GM18951 (cell line): ENCODE data around the gene HOXC5.
A peak's percentile ranks its signal among the peaks of the same experiment; 100 is the strongest.

Source experiments
- POLR2A ChIP-seq: IDR thresholded peaks from 4 replicates; pipeline ENCODE4 v1.6.1; 2011; ENCODE audit warnings: mild to moderate bottlenecking; ENCODE audit not compliant: insufficient read length, insufficient read depth; ENCODE audit errors: extremely low read depth
- in situ Hi-C: fragments of 300-500 bp; cut with MboI; formaldehyde crosslinking; loops from one replicate; pipeline ENCODE4 v1.12.0; 2022; ENCODE audit warnings: low sequenced_read_pairs, mixed read lengths, inconsistent platforms; ENCODE audit not compliant: unreplicated experiment

Gene HOXC5

GRCh38 chr12:54048406-54049093 is 15.7 kb downstream of the HOXC5 start:
- in situ Hi-C loops = no loop called here
- TF ChIP-seq POLR2A = no peak

- TF ChIP-seq POLR2A = no peak
- in situ Hi-C loops = no loop called here
Observed at GRCh38 chr12:54049108-54049507, 16.3 kb downstream of the HOXC5 start.

GRCh38 chr12:54050482-54050810 is 17.6 kb downstream of the HOXC5 start:
- in situ Hi-C loops = no loop called here

GRCh38 chr12:54051026-54051842 is 18.4 kb downstream of the HOXC5 start:
- no peak for TF ChIP-seq POLR2A
- in situ Hi-C loops = no loop called here

More at GRCh38 chr12:54050482-54050810, 17.6 kb downstream of the HOXC5 start:
- no peak for TF ChIP-seq POLR2A

- in situ Hi-C loops = no loop called here
- no peak for TF ChIP-seq POLR2A
Observed at GRCh38 chr12:54051874-54052437, 19.1 kb downstream of the HOXC5 start.

- TF ChIP-seq POLR2A = no peak
- in situ Hi-C loops = no loop called here
Observed at GRCh38 chr12:54052438-54053002, 19.7 kb downstream of the HOXC5 start.

- TF ChIP-seq POLR2A = peak; percentile 85
- in situ Hi-C loops = no loop called here
Observed at GRCh38 chr12:54053003-54053750, 20.3 kb downstream of the HOXC5 start.

GRCh38 chr12:54053751-54054741 is 21.2 kb downstream of the HOXC5 start, which contains the start of gene HOXC4:
HOXC4 (plus strand) TSS chr12:54053835; CDS start chr12:54053923, 88 bp downstream.
- in situ Hi-C loops = no loop called here
- no peak for TF ChIP-seq POLR2A

GRCh38 chr12:54054742-54055194 is 21.9 kb downstream of the HOXC5 start:
- TF ChIP-seq POLR2A = no peak

GRCh38 chr12:54055552-54055951 is 22.7 kb downstream of the HOXC5 start:
- in situ Hi-C loops = no loop called here

More at GRCh38 chr12:54054742-54055194, 21.9 kb downstream of the HOXC5 start:
- in situ Hi-C loops = no loop called here

GRCh38 chr12:54056110-54056509 is 23.3 kb downstream of the HOXC5 start:
- in situ Hi-C loops = no loop called here

More at GRCh38 chr12:54055552-54055951, 22.7 kb downstream of the HOXC5 start:
- no peak for TF ChIP-seq POLR2A

More at GRCh38 chr12:54056110-54056509, 23.3 kb downstream of the HOXC5 start:
- TF ChIP-seq POLR2A = no peak
